SK-N-SH (cell line): ENCODE data around the gene CHMP2B. TPM values are rescaled to one million over a fixed set of nuclear protein-coding genes. Genes with fewer than 3 reads are reported as not detected.

Experiments used
- CTCF ChIA-PET: fragments of 300-600, 350-600 bp; formaldehyde crosslinking; extraction: SDS; loops from one replicate; lab custom pipeline; 2021; lab: Yijun Ruan, JAX
- POLR2A ChIA-PET: fragments of 350-600 bp; sonication (Branson Sonifier 250); formaldehyde crosslinking; extraction: SDS; loops from one replicate; lab custom pipeline; 2020; ENCODE audit warnings: antibody characterized with exemption, inconsistent platforms; lab: Yijun Ruan, JAX
- DNase-seq: peaks from one replicate; pipeline ENCODE4 v3.0.0; 2012
- H2AFZ ChIP-seq: fragments of 200-600 bp; sonication (generic); 2 replicates; pipeline ENCODE4 v1.8.1; 2016; ENCODE audit warnings: antibody characterized with exemption, mild to moderate bottlenecking, low read depth
- H3F3A ChIP-seq: fragments of 200-600 bp; sonication (generic); replicated peaks from 2 replicates; pipeline ENCODE3; 2016; ENCODE audit warnings: antibody characterized with exemption, mild to moderate bottlenecking; ENCODE audit not compliant: insufficient read depth
- H3K27ac ChIP-seq, 2 experiments: fragments of 200-500 bp in 1 of 2; fragments of 200-600 bp in 1 of 2; sonication (Bioruptor generic) in 1 of 2; sonication (generic), shearing (Covaris generic) in 1 of 2; 2 replicates each; pipeline versions ENCODE4 v1.5.1 to v1.6.1; 2014 to 2016; ENCODE audit warnings: low read depth in 2 of 2, inconsistent platforms in 1 of 2, low read length in 1 of 2, mild to moderate bottlenecking in 1 of 2, mixed read lengths in 1 of 2
- H3K27me3 ChIP-seq: fragments of 200-600 bp; sonication (generic), shearing (Covaris generic); 2 replicates; pipeline ENCODE4 v1.6.1; 2016; ENCODE audit warnings: mixed run types; ENCODE audit not compliant: insufficient read depth
- H3K36me3 ChIP-seq, 2 experiments: fragments of 200-500 bp in 1 of 2; fragments of 200-600 bp in 1 of 2; sonication (Bioruptor generic) in 1 of 2; sonication (generic) in 1 of 2; replicated peaks in 1 of 2; 2 replicates each; pipeline versions ENCODE3 to v1.5.1; 2014 to 2016; ENCODE audit warnings: low read length in 1 of 2, mild to moderate bottlenecking in 1 of 2; ENCODE audit not compliant: insufficient read depth in 2 of 2, control insufficient read depth in 1 of 2
- H3K4me1 ChIP-seq, 2 experiments: fragments of 200-500 bp in 1 of 2; fragments of 200-600 bp in 1 of 2; sonication (Bioruptor generic) in 1 of 2; sonication (generic), shearing (Covaris generic) in 1 of 2; 2 replicates each; pipeline versions ENCODE4 v1.5.1 to v1.6.1; 2014 to 2016; ENCODE audit warnings: low read depth in 1 of 2, low read length in 1 of 2, mixed run types in 1 of 2; ENCODE audit not compliant: insufficient read depth in 2 of 2, control insufficient read depth in 1 of 2
- H3K4me2 ChIP-seq: fragments of 200-600 bp; sonication (generic), shearing (Covaris generic); 2 replicates; pipeline ENCODE4 v1.6.1; 2017; ENCODE audit warnings: mixed run types
- H3K4me3 ChIP-seq, 2 experiments: fragments of 200-500 bp in 1 of 2; fragments of 200-600 bp in 1 of 2; sonication (Bioruptor generic) in 1 of 2; sonication (generic), shearing (Covaris generic) in 1 of 2; 2 replicates each; pipeline versions ENCODE4 v1.5.1 to v1.8.1; 2014 to 2016; ENCODE audit warnings: low read depth in 2 of 2, inconsistent platforms in 1 of 2, low read length in 1 of 2, mild to moderate bottlenecking in 1 of 2, mixed read lengths in 1 of 2, moderate library complexity in 1 of 2
- H3K79me2 ChIP-seq: fragments of 200-600 bp; sonication (generic); 2 replicates; pipeline ENCODE4 v1.8.1; 2017; ENCODE audit warnings: mild to moderate bottlenecking; ENCODE audit not compliant: insufficient read depth
- H3K9ac ChIP-seq: fragments of 200-600 bp; sonication (generic); 2 replicates; pipeline ENCODE4 v1.6.1; 2017; ENCODE audit warnings: mixed run types
- H3K9me2 ChIP-seq: fragments of 200-600 bp; sonication (generic); 2 replicates; pipeline ENCODE4 v1.6.1; 2017; ENCODE audit warnings: mixed run types
- H3K9me3 ChIP-seq: fragments of 200-600 bp; sonication (generic); 2 replicates; pipeline ENCODE4 v1.6.1; 2017; ENCODE audit warnings: mixed run types, mild to moderate bottlenecking, moderate library complexity
- H4K20me1 ChIP-seq: fragments of 200-600 bp; sonication (generic); 2 replicates; pipeline ENCODE4 v1.6.1; 2017; ENCODE audit warnings: mild to moderate bottlenecking, mixed run types; ENCODE audit not compliant: insufficient read depth
- CHD2 ChIP-seq: fragments of 150-350 bp; IDR thresholded peaks from 2 replicates; pipeline ENCODE4 v1.6.1; 2018; ENCODE audit warnings: low read length; ENCODE audit not compliant: partially characterized antibody
- ELF1 ChIP-seq: IDR thresholded peaks from 2 replicates; pipeline ENCODE4 v1.4.0; 2012
- EZH2phosphoT487 ChIP-seq: fragments of 200-600 bp; sonication (generic); IDR thresholded peaks from 2 replicates; pipeline ENCODE4 v1.6.1; 2017; ENCODE audit warnings: low read depth, mixed run types, mild to moderate bottlenecking, antibody characterized with exemption, moderate library complexity, borderline replicate concordance
- FOSL2 ChIP-seq: IDR thresholded peaks from 2 replicates; pipeline ENCODE4 v1.4.0; 2012; ENCODE audit warnings: low read depth, mild to moderate bottlenecking, moderate library complexity, borderline replicate concordance
- GABPA ChIP-seq: IDR thresholded peaks from 2 replicates; pipeline ENCODE4 v1.4.0; 2012; ENCODE audit warnings: low read depth, mild to moderate bottlenecking
- MEF2A ChIP-seq: IDR thresholded peaks from 2 replicates; pipeline ENCODE4 v1.4.0; 2012; ENCODE audit warnings: low read depth, borderline replicate concordance
- MXI1 ChIP-seq: IDR thresholded peaks from 2 replicates; pipeline ENCODE4 v1.6.1; 2012; ENCODE audit warnings: mild to moderate bottlenecking, low read depth, low read length, improper control_type of control experiment
- NFIC ChIP-seq: IDR thresholded peaks from 2 replicates; pipeline ENCODE4 v1.4.0; 2012; ENCODE audit warnings: borderline replicate concordance
- POLR2AphosphoS5 ChIP-seq: IDR thresholded peaks from 2 replicates; pipeline ENCODE4 v1.6.1; 2012; ENCODE audit warnings: low read depth, low read length
- RFX5 ChIP-seq: IDR thresholded peaks from 2 replicates; pipeline ENCODE4 v1.6.1; 2012; ENCODE audit warnings: mild to moderate bottlenecking, improper control_type of control experiment, low read length
- SIN3A ChIP-seq: IDR thresholded peaks from 2 replicates; pipeline ENCODE4 v1.6.1; 2012; ENCODE audit warnings: low read depth, mild to moderate bottlenecking, low read length, moderate library complexity, borderline replicate concordance
- USF1 ChIP-seq: IDR thresholded peaks from 2 replicates; pipeline ENCODE4 v1.4.0; 2012; ENCODE audit warnings: low read depth, borderline replicate concordance
- YY1 ChIP-seq: IDR thresholded peaks from 2 replicates; pipeline ENCODE4 v1.4.0; 2012; ENCODE audit warnings: low read depth, mild to moderate bottlenecking
- WGBS: methylation state at CpG from one replicate; pipeline ENCODE4 v1.1.6; 2017; ENCODE audit warnings: low lambda C conversion rate; 5-methylcytosine and 5-hydroxymethylcytosine counted together
- polyA plus RNA-seq, 3 experiments: library from polyadenylated mRNA; depleted of rRNA; stranded (reverse); fragments of >200 nt; gene quantifications; 2 replicates each; pipeline ENCODE4 v1.2.3, GENCODE V29; 2012
- TF ChIP-seq, protein P1 (sequence below): fragments of 150-350 bp; IDR thresholded peaks from 2 replicates; pipeline ENCODE4 v1.6.1; 2016; ENCODE audit warnings: mild to moderate bottlenecking, low read depth, low read length

The CHMP2B gene
- polyA plus RNA-seq, 1 of the 3 experiments (the other 2 are of a cell fraction) = 8.5 TPM

- no peak for DNase-seq
- H3K4me2 ChIP-seq = no peak overlapping the region
- H3K4me3 ChIP-seq = no peak overlapping the region
- no peaks in the 10 kb centered on the region for H3K4me1 ChIP-seq
- H3K27me3 ChIP-seq = no peaks in the 10 kb centered on the region
- WGBS = 79% methylated on average over 1 of the region's 1 CpG
- peaks cover 6% of the 10 kb centered on the region; the same call in 1 of the 2 replicates for H3K79me2 ChIP-seq
- H3K9me3 ChIP-seq = no peaks in the 10 kb centered on the region
- no peak overlapping the region for H2AFZ ChIP-seq
- no peaks in the 10 kb centered on the region for H3K9me2 ChIP-seq
- ChIA-PET POLR2A (no interaction called here), CTCF (interaction anchor here (1.0 kb wide), 1 partner anchor 24 kb away, joined by 3 read pairs; no protein-coding TSS in a partner anchor)
- H3F3A ChIP-seq = no peaks in the 10 kb centered on the region
- no peak overlapping the region for H3K9ac ChIP-seq
- no peak overlapping the region for H3K27ac ChIP-seq
- no peaks in the 10 kb centered on the region for H4K20me1 ChIP-seq
- H3K36me3 ChIP-seq = peaks cover 0 to 5% of the 10 kb centered on the region in 2 experiments
- TF ChIP-seq MEF2A (no peak), YY1 (no peak), NFIC (no peak), GABPA (no peak), USF1 (no peak), RFX5 (no peak), ELF1 (no peak), SIN3A (no peak), EZH2phosphoT487 (no peak), CHD2 (no peak), POLR2AphosphoS5 (no peak), FOSL2 (no peak)
- TF ChIP-seq, protein P1, sequence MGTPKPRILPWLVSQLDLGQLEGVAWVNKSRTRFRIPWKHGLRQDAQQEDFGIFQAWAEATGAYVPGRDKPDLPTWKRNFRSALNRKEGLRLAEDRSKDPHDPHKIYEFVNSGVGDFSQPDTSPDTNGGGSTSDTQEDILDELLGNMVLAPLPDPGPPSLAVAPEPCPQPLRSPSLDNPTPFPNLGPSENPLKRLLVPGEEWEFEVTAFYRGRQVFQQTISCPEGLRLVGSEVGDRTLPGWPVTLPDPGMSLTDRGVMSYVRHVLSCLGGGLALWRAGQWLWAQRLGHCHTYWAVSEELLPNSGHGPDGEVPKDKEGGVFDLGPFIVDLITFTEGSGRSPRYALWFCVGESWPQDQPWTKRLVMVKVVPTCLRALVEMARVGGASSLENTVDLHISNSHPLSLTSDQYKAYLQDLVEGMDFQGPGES = no peak
Observed at GRCh38 chr3:87236093-87236492, 9.0 kb downstream of the CHMP2B start.

DNA sequence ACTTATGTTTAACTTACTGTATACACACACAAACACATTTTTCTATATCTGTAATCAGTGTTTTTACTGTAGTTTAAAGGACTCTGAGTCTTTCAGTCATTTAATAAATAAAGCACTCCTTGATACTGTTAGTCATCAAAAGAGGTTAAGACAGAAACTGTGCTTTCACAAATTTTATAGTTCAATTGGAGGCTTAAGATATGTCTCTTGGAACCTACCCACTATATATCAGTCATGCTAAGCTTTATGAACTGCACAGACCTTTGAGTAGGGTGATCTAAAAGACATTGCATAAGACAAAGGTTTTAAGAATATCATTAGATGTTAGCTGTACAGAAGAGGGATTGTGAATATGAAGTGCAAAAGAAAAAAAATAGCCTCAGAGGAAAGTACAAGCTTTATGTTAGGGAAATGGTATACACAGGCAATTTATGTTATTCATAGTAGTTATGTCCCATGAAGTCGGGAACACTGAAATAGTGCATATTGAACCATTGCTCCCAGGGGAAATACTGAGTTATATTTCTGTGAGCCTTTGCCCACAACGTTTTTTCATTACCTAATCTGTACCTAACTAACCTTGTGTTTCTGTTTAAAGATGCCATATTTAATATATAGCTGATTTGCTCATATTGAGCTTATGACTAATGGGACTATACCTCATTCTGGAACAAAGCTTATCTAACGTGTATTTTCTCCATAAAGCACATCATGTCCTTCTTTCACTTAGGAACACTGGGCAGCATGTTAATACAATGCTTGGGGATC is 19.7 kb downstream of the CHMP2B start:
- no peak for DNase-seq
- Histone ChIP-seq H3K4me1 (no peaks in the 10 kb centered on the region), H2AFZ (no peak overlapping the region), H3K27ac (no peak overlapping the region), H4K20me1 (no peaks in the 10 kb centered on the region), H3K9ac (no peak overlapping the region), H3K4me2 (no peak overlapping the region), H3F3A (no peaks in the 10 kb centered on the region), H3K36me3 (peaks cover 20 to 21% of the 10 kb centered on the region in 2 experiments), H3K9me2 (no peaks in the 10 kb centered on the region), H3K79me2 (no peaks in the 10 kb centered on the region), H3K27me3 (no peaks in the 10 kb centered on the region), H3K4me3 (no peak overlapping the region), H3K9me3 (no peaks in the 10 kb centered on the region)
- WGBS = 61% methylated on average over 3 of the region's 3 CpGs
- TF ChIP-seq MXI1 (no peak), MEF2A (no peak)
- ChIA-PET CTCF (interaction anchor here (1.1 to 4.1 kb wide), 2 partner anchors 14 to 51 kb away, joined by 3 to 23 read pairs; no protein-coding TSS in a partner anchor), POLR2A (no interaction called here)
